HL-60 (cell line): ENCODE data around the gene ST6GALNAC6.

ENCODE experiments used
- DNase-seq, 2 experiments: peaks; one replicate each; pipeline ENCODE4 v3.0.0-alpha.2; 2010 to 2020; ENCODE audit warnings: low read depth in 1 of 2, low spot score in 1 of 2
- H3K27ac ChIP-seq: fragments of 250-450 bp; sonication (Bioruptor Pico); replicated peaks from 2 replicates; pipeline ENCODE4 v1.5.1; 2020; ENCODE audit warnings: mild to moderate bottlenecking, moderate library complexity
- H3K27me3 ChIP-seq: fragments of 250-450 bp; sonication (Bioruptor Pico); 2 replicates; pipeline ENCODE4 v1.5.1; 2021; ENCODE audit warnings: mild to moderate bottlenecking, moderate library complexity; ENCODE audit not compliant: insufficient read depth, poor library complexity, severe bottlenecking
- H3K4me3 ChIP-seq: replicated peaks from 2 replicates; pipeline ENCODE4 v1.5.1; 2011; ENCODE audit warnings: mild to moderate bottlenecking, control low read depth, low read length; ENCODE audit not compliant: insufficient read depth
- CTCF ChIP-seq: IDR thresholded peaks from one replicate; pipeline ENCODE4 v1.5.1; 2011; ENCODE audit warnings: low read length, control low read depth, inconsistent platforms; ENCODE audit not compliant: insufficient read depth
- GABPA ChIP-seq: IDR thresholded peaks from 2 replicates; pipeline ENCODE4 v1.6.1; 2012; ENCODE audit warnings: low read depth
- POLR2AphosphoS5 ChIP-seq: IDR thresholded peaks from 2 replicates; pipeline ENCODE4 v1.6.1; 2012; ENCODE audit warnings: low read depth
- REST ChIP-seq: IDR thresholded peaks from 2 replicates; pipeline ENCODE4 v1.6.1; 2012; ENCODE audit warnings: low read depth; ENCODE audit not compliant: insufficient replicate concordance
- SPI1 ChIP-seq: IDR thresholded peaks from 2 replicates; pipeline ENCODE4 v1.6.1; 2012; ENCODE audit warnings: low read depth, mild to moderate bottlenecking, borderline replicate concordance

Gene ST6GALNAC6

GRCh38 chr9:127855522-127855921 lies 43.9 kb downstream of the ST6GALNAC6 start:
- TF ChIP-seq SPI1 (no peak), REST (no peak), CTCF (no peak), POLR2AphosphoS5 (no peak), GABPA (no peak)
- Histone ChIP-seq H3K27ac (no peak overlapping the region), H3K4me3 (no peak overlapping the region), H3K27me3 (no peaks in the 10 kb centered on the region)
- DNase-seq: no peak

GRCh38 chr9:127854960-127855359 lies 44.4 kb downstream of the ST6GALNAC6 start:
- no peak for TF ChIP-seq GABPA
- no peak for TF ChIP-seq CTCF
- no peak for TF ChIP-seq POLR2AphosphoS5
- no peak for TF ChIP-seq REST
- TF ChIP-seq SPI1: no peak
- Histone ChIP-seq H3K4me3 (peak overlapping the region; percentile 83), H3K27me3 (no peaks in the 10 kb centered on the region), H3K27ac (peak overlapping the region; percentile 4; the same call in 1 of the 2 replicates)
- no peak for DNase-seq

- Histone ChIP-seq H3K27ac (peak within 1 kb of the TSS; percentile 71), H3K4me3 (peak within 1 kb of the TSS; percentile 83), H3K27me3 (no peaks in the 10 kb centered on the region)
- peak in 1 of 2 experiments; percentile 55 for DNase-seq
- TF ChIP-seq REST (peak; percentile 10), SPI1 (peak; percentile 59; the same call in 1 of the 2 replicates), CTCF (no peak), POLR2AphosphoS5 (peak; percentile 28; the same call in 1 of the 2 replicates), GABPA (no peak)
These were observed 45.1 kb downstream of the ST6GALNAC6 start, which contains the start of gene ENG for GRCh38 chr9:127854184-127854806. ENG (minus strand) TSS chr9:127854658; CDS start chr9:127854355, 303 bp downstream.
